Sigmoid colon (tissue), 3 donors: ENCODE data around the gene NTM.

Experiments used
- CTCF ChIP-seq, 4 experiments: fragments of 450-650 bp in 3 of 4; fragments of 200-600 bp in 1 of 4; IDR thresholded peaks; one replicate each; pipeline ENCODE4 v1.5.1; 2016 to 2019; ENCODE audit warnings: antibody characterized with exemption in 4 of 4, mild to moderate bottlenecking in 3 of 4, moderate library complexity in 2 of 4
- POLR2A ChIP-seq, 2 donors: fragments of 450-650 bp; IDR thresholded peaks; one replicate each; pipeline ENCODE4 v1.6.1; 2016; ENCODE audit warnings: antibody characterized with exemption in 2 of 2, mild to moderate bottlenecking in 2 of 2, moderate library complexity in 2 of 2

- TF ChIP-seq CTCF (IDR thresholded peaks at IDR 0.05) (no peak), POLR2A (IDR thresholded peaks at IDR 0.05) (no peak)
These were observed 281.8 kb downstream of the NTM start for GRCh38 chr11:131652231-131652630.
